Endothelial cell of umbilical vein (primary cell): ENCODE results near the gene CORO7.

Experiments used
- EZH2 ChIP-seq: IDR thresholded peaks from 2 replicates; pipeline ENCODE4 v1.6.1; 2012; ENCODE audit warnings: borderline replicate concordance, low read depth, mild to moderate bottlenecking, moderate library complexity, low read length, inconsistent platforms; ENCODE audit not compliant: severe bottlenecking
- FOS ChIP-seq: IDR thresholded peaks from 2 replicates; pipeline ENCODE4 v1.6.1; 2011; ENCODE audit warnings: mild to moderate bottlenecking, low read length, moderate library complexity, borderline replicate concordance; ENCODE audit not compliant: insufficient read depth
- GATA2 ChIP-seq: IDR thresholded peaks from 2 replicates; pipeline ENCODE4 v1.7.0; 2011; ENCODE audit warnings: low read depth, mild to moderate bottlenecking, moderate library complexity, mixed read lengths, low read length; ENCODE audit not compliant: insufficient read length, insufficient read depth
- JUN ChIP-seq: IDR thresholded peaks from 2 replicates; pipeline ENCODE4 v1.6.1; 2011; ENCODE audit warnings: borderline replicate concordance, low read depth; ENCODE audit not compliant: insufficient read length, insufficient read depth
- MYC ChIP-seq: IDR thresholded peaks from one replicate; pipeline ENCODE4 v1.6.1; 2011; ENCODE audit warnings: mild to moderate bottlenecking, low read depth, low read length
- POLR2A ChIP-seq: IDR thresholded peaks from 2 replicates; pipeline ENCODE4 v1.6.1; 2012; ENCODE audit warnings: low read depth, mild to moderate bottlenecking, control low read depth, low read length
- POLR2AphosphoS5 ChIP-seq: IDR thresholded peaks from 2 replicates; pipeline ENCODE4 v1.6.1; 2012; ENCODE audit warnings: low read depth, mild to moderate bottlenecking, control low read depth, low read length, moderate library complexity; ENCODE audit not compliant: insufficient read depth
- TF ChIP-seq, protein P1 (sequence below), 2 donors: IDR thresholded peaks; 1 replicate in 1 of 2; 2 replicates in 1 of 2; pipeline ENCODE4 v1.5.1; 2011; ENCODE audit warnings: low read length in 2 of 2, mild to moderate bottlenecking in 2 of 2, moderate library complexity in 2 of 2, control low read depth in 1 of 2, inconsistent platforms in 1 of 2, low read depth in 1 of 2; ENCODE audit not compliant: insufficient read depth in 1 of 2; ENCODE audit errors: extremely low read depth in 1 of 2
- TF ChIP-seq, protein P2 (sequence below): IDR thresholded peaks from 2 replicates; pipeline ENCODE4 v1.6.1; 2011; ENCODE audit not compliant: insufficient read depth, insufficient read length

DNA sequence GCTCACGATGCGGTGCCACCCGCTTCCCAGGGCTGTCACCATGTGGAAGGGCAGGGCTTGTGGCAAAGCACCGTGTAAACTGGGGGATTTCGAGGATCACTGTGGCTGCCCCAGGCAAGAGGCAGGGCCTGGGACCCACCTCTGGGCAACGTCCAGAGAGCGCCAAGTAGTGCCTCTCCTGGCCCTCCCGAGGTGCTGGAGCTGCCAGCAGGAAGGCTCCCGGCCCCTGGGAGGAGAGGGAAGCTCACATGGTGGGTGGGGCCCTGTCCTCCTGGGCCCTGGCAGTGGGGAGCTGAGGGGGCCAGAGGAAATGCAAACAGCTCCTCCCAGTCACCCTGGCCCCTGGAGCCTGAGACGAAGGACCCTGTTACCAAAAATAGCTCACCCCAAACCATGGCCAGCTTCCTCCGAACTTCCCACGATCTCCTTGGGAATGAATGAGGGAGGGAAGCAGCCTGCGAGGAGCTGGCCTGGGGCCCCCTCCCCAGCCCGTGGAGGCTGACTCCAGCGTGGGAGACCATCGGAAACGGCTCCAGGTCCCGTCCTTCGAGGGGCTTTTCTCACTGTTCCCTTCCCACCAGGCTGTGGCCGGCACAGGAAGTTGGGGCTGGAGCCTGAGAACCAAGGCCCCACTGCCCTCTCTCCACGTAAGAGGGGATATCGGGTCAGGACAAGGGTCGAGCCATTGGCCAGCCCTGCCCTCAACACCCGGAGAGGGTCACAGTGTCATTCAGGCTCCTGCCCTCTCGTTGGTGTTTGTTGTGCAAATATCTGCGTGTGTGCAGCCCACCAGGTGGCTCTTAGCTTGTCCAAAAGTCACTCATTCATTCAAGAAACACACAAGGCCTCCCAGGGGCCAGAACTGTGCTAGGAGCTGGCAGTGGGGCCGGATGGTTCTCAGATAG lies 27.1 kb downstream of the CORO7 start:
- TF ChIP-seq, protein P1, sequence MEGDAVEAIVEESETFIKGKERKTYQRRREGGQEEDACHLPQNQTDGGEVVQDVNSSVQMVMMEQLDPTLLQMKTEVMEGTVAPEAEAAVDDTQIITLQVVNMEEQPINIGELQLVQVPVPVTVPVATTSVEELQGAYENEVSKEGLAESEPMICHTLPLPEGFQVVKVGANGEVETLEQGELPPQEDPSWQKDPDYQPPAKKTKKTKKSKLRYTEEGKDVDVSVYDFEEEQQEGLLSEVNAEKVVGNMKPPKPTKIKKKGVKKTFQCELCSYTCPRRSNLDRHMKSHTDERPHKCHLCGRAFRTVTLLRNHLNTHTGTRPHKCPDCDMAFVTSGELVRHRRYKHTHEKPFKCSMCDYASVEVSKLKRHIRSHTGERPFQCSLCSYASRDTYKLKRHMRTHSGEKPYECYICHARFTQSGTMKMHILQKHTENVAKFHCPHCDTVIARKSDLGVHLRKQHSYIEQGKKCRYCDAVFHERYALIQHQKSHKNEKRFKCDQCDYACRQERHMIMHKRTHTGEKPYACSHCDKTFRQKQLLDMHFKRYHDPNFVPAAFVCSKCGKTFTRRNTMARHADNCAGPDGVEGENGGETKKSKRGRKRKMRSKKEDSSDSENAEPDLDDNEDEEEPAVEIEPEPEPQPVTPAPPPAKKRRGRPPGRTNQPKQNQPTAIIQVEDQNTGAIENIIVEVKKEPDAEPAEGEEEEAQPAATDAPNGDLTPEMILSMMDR (IDR thresholded peaks at IDR 0.05; ENCODE audit: extremely low read depth in 1 of 2, insufficient read depth in 1 of 2, low read depth in 1 of 2, low read length in 2 of 2), result no peak
- no peak for TF ChIP-seq POLR2A
- TF ChIP-seq EZH2, result no peak
- no peak for TF ChIP-seq FOS
- no peak for TF ChIP-seq JUN
- TF ChIP-seq, protein P2, sequence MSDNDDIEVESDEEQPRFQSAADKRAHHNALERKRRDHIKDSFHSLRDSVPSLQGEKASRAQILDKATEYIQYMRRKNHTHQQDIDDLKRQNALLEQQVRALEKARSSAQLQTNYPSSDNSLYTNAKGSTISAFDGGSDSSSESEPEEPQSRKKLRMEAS, result no peak
- TF ChIP-seq GATA2, result no peak
- TF ChIP-seq POLR2AphosphoS5, result no peak
- no peak for TF ChIP-seq MYC
